Stomach (tissue), 9 donors: ENCODE measurements around the gene OR5B21. TPM values are rescaled to one million over a fixed set of nuclear protein-coding genes. Genes with fewer than 3 reads are reported as not detected.

ENCODE experiments used
- DNase-seq, 2 donors: peaks; one replicate each; pipeline versions ENCODE4 v3.0.0 to v3.0.0-alpha.2; 2013 to 2019
- H3K27ac ChIP-seq, 5 donors: fragments of 200-600 bp in 4 of 5; sonication (generic) in 4 of 5; one replicate each; pipeline ENCODE4 v1.5.1; 2013 to 2019; ENCODE audit warnings: mild to moderate bottlenecking in 1 of 5, moderate library complexity in 1 of 5
- H3K27me3 ChIP-seq, 3 donors: fragments of 200-600 bp; sonication (generic); one replicate each; pipeline ENCODE4 v1.5.1; 2017 to 2019; ENCODE audit warnings: mixed run types in 1 of 3
- H3K36me3 ChIP-seq, 4 donors: fragments of 200-600 bp; sonication (generic); 1 replicate in 3 of 4; 2 replicates in 1 of 4; pipeline ENCODE4 v1.5.1; 2016 to 2019
- H3K4me1 ChIP-seq, 4 donors: fragments of 200-600 bp; sonication (generic); one replicate each; pipeline ENCODE4 v1.5.1; 2016 to 2019
- H3K4me3 ChIP-seq, 4 donors: fragments of 200-600 bp; sonication (generic) in 3 of 4; one replicate each; pipeline ENCODE4 v1.5.1; 2016 to 2019; ENCODE audit warnings: mild to moderate bottlenecking in 1 of 4
- H3K9me3 ChIP-seq, 4 donors: fragments of 200-600 bp; sonication (generic); one replicate each; pipeline ENCODE4 v1.5.1; 2016 to 2019
- CTCF ChIP-seq, 7 experiments: fragments of 450-650 bp in 4 of 7; fragments of 200-600 bp in 3 of 7; sonication (generic) in 3 of 7; IDR thresholded peaks; one replicate each; pipeline ENCODE4 v1.5.1; 2016 to 2019; ENCODE audit warnings: antibody characterized with exemption in 7 of 7, control low read depth in 2 of 7, mild to moderate bottlenecking in 1 of 7
- EP300 ChIP-seq: sonication (generic); formaldehyde crosslinking; IDR thresholded peaks from one replicate; pipeline ENCODE4 v1.6.1; 2017; ENCODE audit warnings: antibody characterized with exemption
- POLR2A ChIP-seq, 4 donors: fragments of 450-650 bp; IDR thresholded peaks; one replicate each; pipeline ENCODE4 v1.6.1; 2016; ENCODE audit warnings: antibody characterized with exemption in 4 of 4, control low read depth in 2 of 4, mild to moderate bottlenecking in 1 of 4, moderate library complexity in 1 of 4
- POLR2AphosphoS5 ChIP-seq, 3 donors: sonication (generic); formaldehyde crosslinking; IDR thresholded peaks; one replicate each; pipeline ENCODE4 v1.6.1; 2016; ENCODE audit warnings: antibody characterized with exemption in 3 of 3
- WGBS, 5 donors: extraction: QIAGEN DNeasy Blood & Tissue Kit in 3 of 5; methylation state at CpG; one replicate each; pipeline versions ENCODE4 v1.1.5 to v1.1.7; 2013 to 2018; 5-methylcytosine and 5-hydroxymethylcytosine counted together
- intact Hi-C: fragments of 100-400 bp; cut with DNase I; formaldehyde crosslinking; loops from one replicate; pipeline ENCODE4 v1.15.1; 2023; ENCODE audit warnings: low total_unique reads
- polyA plus RNA-seq, 3 donors: library from polyadenylated mRNA; stranded (reverse); fragments of 200-250 nt; gene quantifications; one replicate each; pipeline ENCODE4 v1.2.3, GENCODE V29; 2013
- total RNA-seq, 5 donors: library from RNA; depleted of rRNA; stranded (reverse); fragments of >200 nt; gene quantifications; one replicate each; pipeline versions ENCODE4 v1.1.0 to v1.2.3, GENCODE V29; 2014 to 2016
- donor health status: healthy with polysubstance abuse.
- donor health status: Bipolar disorder and iron deficiency.
- donor health status: healthy.

The OR5B21 gene
- total and polyA plus RNA-seq, 8 donors, result not detected

DNA sequence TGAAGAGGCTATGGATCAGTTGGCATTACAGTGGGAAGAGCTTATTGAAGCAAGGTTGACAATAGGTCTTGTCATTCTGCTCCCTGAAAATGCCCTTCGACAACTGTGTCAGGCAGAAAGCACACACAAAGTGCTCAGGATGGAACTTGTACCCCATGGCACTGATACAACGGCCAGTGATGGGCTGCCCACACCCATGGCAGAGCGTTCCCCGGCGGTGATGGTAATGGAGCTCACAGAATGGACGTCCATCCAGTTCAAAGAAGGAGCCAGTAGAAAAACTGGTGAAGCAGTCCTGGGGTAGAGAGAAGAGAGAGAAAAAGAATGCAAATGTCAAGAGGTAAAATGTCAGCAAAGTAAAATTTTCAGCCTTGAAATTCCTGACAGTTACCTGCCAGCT, 19.5 kb upstream of the OR5B21 start:
- H3K9me3 ChIP-seq, result no peaks in the 10 kb centered on the region
- intact Hi-C loops, result no loop called here
- H3K27me3 ChIP-seq, result no peaks in the 10 kb centered on the region
- no peak overlapping the region for H3K27ac ChIP-seq
- TF ChIP-seq POLR2A (IDR thresholded peaks at IDR 0.05) (no peak), CTCF (IDR thresholded peaks at IDR 0.05) (no peak), POLR2AphosphoS5 (IDR thresholded peaks at IDR 0.05) (no peak), EP300 (no peak)
- WGBS, 5 donors, result 91 to 95% (median 94%) methylated on average over 6 of the region's 6 CpGs
- peaks cover 0 to 22% (median 11%) of the 10 kb centered on the region in 4 donors for H3K4me1 ChIP-seq
- DNase-seq, result no peak
- H3K36me3 ChIP-seq, result peaks cover 16 to 53% (median 45%) of the 10 kb centered on the region in 4 donors
- H3K4me3 ChIP-seq, result no peak overlapping the region

DNA sequence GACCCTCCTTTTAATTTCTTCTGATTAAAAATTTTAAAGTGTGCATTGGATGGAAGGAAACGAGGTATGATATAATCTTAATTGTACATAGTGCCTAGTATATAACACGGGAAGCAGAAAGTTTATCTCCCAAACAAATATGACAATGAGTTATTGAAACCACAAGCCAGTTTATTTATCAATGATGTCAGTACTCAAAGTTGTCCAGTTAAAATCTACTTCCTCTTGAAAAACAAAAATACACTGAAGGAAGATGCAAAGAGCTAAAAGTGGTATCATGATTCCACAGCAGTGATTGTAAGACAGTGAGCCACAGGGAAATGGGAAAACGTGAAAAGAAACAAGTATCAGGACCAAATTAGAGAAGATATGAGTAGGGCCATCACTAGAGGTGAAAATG, 18.8 kb upstream of the OR5B21 start:
- Histone ChIP-seq H3K9me3 (no peaks in the 10 kb centered on the region), H3K4me3 (no peak overlapping the region), H3K27me3 (no peaks in the 10 kb centered on the region), H3K36me3 (peaks cover 10 to 46% (median 38%) of the 10 kb centered on the region in 4 donors), H3K4me1 (peaks cover 0 to 22% (median 11%) of the 10 kb centered on the region in 4 donors), H3K27ac (no peak overlapping the region)
- intact Hi-C loops, result no loop called here
- WGBS, 5 donors, result 34 to 59% (median 40%) methylated on average over 3 of the region's 3 CpGs
- no peak for DNase-seq
- TF ChIP-seq POLR2AphosphoS5 (IDR thresholded peaks at IDR 0.05), result no peak
- TF ChIP-seq EP300, result no peak
- no peak for TF ChIP-seq POLR2A (IDR thresholded peaks at IDR 0.05)
- TF ChIP-seq CTCF (IDR thresholded peaks at IDR 0.05), result no peak

- Histone ChIP-seq H3K36me3 (peaks cover 7 to 32% (median 22%) of the 10 kb centered on the region in 4 donors), H3K9me3 (no peaks in the 10 kb centered on the region), H3K27me3 (no peaks in the 10 kb centered on the region), H3K4me3 (peak overlapping the region in 1 of 4 donors; percentile 2), H3K27ac (peak overlapping the region in 3 of 5 donors; percentile 30 to 43 (median 38)), H3K4me1 (peaks cover 0 to 22% (median 11%) of the 10 kb centered on the region in 4 donors)
- WGBS, 5 donors, result 17 to 28% (median 26%) methylated on average over 6 of the region's 6 CpGs
- peak in 1 of 2 donors; percentile 52 for DNase-seq
- intact Hi-C loops, result no loop called here
- TF ChIP-seq POLR2AphosphoS5 (IDR thresholded peaks at IDR 0.05) (no peak), CTCF (IDR thresholded peaks at IDR 0.05) (no peak), POLR2A (IDR thresholded peaks at IDR 0.05) (no peak), EP300 (no peak)
Measured at GRCh38 chr11:58525037-58525614, 17.2 kb upstream of the OR5B21 start.

DNA sequence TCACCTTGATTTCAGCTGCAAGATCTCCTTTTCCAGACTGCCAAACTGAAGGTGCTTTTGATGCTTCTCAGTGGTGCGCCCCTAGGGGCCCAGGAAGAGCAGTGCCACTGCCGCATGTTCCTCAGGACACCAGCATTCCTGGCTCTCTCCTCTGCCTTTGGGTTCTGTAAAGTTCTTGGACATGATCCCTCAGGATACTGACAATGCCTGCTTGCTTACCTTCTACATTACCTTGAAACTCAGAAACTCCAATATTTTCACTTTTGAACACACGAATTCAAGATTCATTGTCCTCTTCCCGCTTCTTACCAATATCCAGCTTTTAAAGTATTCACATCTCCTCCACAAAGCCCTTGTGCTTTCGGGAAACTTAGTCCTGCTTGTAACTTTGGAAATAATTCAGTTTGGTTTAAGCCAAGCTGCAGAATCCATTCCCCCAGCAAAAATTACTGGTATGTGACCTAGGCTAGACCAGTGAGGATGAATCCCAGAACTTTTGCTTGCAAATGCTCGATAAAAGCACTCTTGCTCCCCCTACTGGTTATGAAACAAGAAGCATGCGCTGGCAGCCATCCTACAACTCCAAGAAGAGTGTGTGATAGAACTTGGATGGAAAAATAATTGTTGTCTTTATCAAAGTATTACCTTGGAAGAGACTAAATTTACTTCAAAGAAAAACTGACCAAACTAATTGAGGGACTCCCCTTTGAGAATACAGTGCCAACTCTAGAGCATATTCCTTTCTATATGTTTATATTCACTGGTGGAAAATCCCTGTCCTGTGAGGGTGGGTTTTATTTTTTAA, 16.5 kb upstream of the OR5B21 start:
- H3K27ac ChIP-seq, result peak overlapping the region in 3 of 5 donors; percentile 30 to 43 (median 38)
- H3K4me3 ChIP-seq, result peak overlapping the region in 2 of 4 donors; percentile 2 to 13
- peak; percentile 69 to 91 for DNase-seq
- H3K9me3 ChIP-seq, result no peaks in the 10 kb centered on the region
- 20 to 24% (median 23%) methylated on average over 7 of the region's 7 CpGs for WGBS, 5 donors
- intact Hi-C loops, result no loop called here
- peaks cover 6 to 26% (median 16%) of the 10 kb centered on the region in 4 donors for H3K36me3 ChIP-seq
- H3K4me1 ChIP-seq, result peaks cover 0 to 22% (median 11%) of the 10 kb centered on the region in 4 donors
- H3K27me3 ChIP-seq, result no peaks in the 10 kb centered on the region
- peak in 5 of 7 experiments; percentile 33 to 70 (median 61) for TF ChIP-seq CTCF (IDR thresholded peaks at IDR 0.05)
- TF ChIP-seq POLR2A (IDR thresholded peaks at IDR 0.05), result no peak
